Activated T-helper 17 cell treated with anti-CD3 and anti-CD28 coated beads, Interleukin-2, amount 50 U/mL, for 72 hours (primary cell): ENCODE measurements around the gene EMP2. TPM values are rescaled to one million over a fixed set of nuclear protein-coding genes. Genes with fewer than 3 reads are reported as not detected.
"Not testable (repeated sequence)": the region's sequence is repeated elsewhere in the genome, so short reads cannot be mapped to it uniquely, and the experiment has no call there.

Experiments
- ATAC-seq: fragments of 150-1000 bp; cut with Tn5 transposase; replicated peaks from 2 replicates; pipeline ENCODE4 v1.10.0; 2021; ENCODE audit warnings: mild to moderate bottlenecking, moderate library complexity
- H3K27ac Mint-ChIP-seq: one replicate; pipeline ENCODE4 v1.8.0; 2022; ENCODE audit warnings: mixed read lengths
- H3K27me3 Mint-ChIP-seq: one replicate; pipeline ENCODE4 v1.8.0; 2022; ENCODE audit warnings: mixed read lengths
- H3K36me3 Mint-ChIP-seq: one replicate; pipeline ENCODE4 v1.8.0; 2022; ENCODE audit warnings: low read depth, mild to moderate bottlenecking, mixed read lengths
- H3K4me1 Mint-ChIP-seq: one replicate; pipeline ENCODE4 v1.8.0; 2022; ENCODE audit warnings: mixed read lengths
- H3K4me3 Mint-ChIP-seq: one replicate; pipeline ENCODE4 v1.8.0; 2022; ENCODE audit warnings: mild to moderate bottlenecking, mixed read lengths
- H3K9me3 Mint-ChIP-seq: one replicate; pipeline ENCODE4 v1.8.0; 2022; ENCODE audit warnings: mixed read lengths
- total RNA-seq, 2 donors: library from RNA; stranded (reverse); gene quantifications; one replicate each; pipeline ENCODE4 v1.2.3, GENCODE V29; 2022

EMP2 gene
- total RNA-seq, 2 donors from 2014 or later, result 0.15 to 0.16 TPM

DNA sequence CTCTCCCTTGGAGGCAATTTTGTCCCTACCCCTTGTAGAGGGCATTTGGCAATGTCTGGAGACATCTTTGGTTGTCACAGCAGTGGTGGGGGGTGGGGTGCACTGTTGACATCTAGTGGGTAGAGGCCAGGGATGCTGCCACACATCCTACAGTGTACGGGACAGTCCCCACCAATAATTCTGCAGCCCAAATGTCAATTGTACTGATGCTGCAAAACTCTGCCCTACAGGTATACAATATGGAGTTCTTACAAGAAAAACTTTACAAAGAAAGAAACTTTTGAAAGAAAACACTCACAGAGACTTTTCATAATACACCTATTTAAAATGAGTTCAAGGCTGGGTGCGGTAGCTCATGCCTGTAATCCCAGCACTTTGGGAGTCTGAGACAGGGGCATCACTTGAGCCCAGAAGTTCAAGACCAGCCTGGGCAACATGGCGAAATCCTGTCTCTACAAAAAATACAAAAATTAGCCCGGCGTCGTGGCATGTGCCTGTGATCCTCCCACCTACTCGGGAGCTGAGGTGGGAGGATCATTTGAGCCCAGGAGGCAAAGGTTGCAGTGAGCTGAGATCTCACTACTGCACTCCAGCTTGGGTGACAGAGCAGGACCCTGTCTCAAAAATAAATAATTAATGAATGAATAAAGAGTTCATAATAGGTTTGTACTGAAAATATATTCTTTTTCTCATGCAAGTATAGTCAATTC, 59.4 kb downstream of the EMP2 start:
- Mint-ChIP-seq H3K27ac (no peak overlapping the region), H3K9me3 (no peaks in the 10 kb centered on the region), H3K4me3 (no peak overlapping the region), H3K27me3 (no peaks in the 10 kb centered on the region), H3K36me3 (no peaks in the 10 kb centered on the region), H3K4me1 (no peaks in the 10 kb centered on the region)
- no peak for ATAC-seq

DNA sequence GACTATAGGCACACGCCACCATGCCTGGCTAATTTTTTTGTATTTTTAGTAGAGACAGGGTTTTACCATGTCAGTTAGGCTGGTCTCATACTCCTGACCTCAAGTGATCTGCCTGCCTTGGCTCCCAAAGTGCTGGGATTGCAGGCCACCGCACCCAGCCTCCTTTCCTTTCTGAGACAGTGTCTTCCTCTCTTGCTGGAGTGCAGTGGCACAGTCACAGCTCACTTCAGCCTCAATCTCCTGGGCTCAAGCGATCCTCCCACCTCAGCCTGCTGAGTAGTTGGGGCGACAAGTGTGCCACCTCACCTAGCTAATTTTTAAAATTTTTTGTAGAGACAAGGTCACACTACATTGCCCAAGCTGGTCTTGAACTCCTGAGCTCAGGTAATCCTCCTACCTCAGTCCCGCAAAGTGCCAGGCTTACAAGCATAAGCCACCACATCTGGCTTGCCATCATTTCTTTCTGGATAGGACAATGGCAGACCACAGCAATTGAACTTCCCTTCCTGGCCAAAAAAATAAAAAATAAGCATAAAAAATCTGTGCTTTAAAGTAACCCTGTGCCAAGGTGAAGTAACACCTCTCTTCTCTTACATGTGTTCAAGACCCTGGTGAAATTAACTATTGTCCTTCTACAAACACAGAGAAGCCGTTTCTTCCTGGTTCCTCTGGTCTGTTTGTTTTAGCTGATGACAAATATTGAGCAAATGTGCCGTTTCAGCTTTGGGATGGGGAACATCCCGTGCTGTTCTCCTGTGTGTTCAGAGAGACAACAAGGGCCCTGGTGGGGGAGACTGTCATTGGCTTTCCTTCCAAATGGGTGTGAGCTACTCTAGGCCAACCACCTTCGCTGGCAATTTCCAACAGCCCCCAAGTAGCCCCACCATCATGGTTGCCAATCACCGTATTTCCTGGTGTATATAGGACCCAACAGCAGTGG, 60.2 kb downstream of the EMP2 start:
- Mint-ChIP-seq H3K27ac (peak overlapping the region; percentile 65), H3K4me1 (no peaks in the 10 kb centered on the region), H3K9me3 (no peaks in the 10 kb centered on the region), H3K4me3 (no peak overlapping the region), H3K36me3 (no peaks in the 10 kb centered on the region), H3K27me3 (no peaks in the 10 kb centered on the region)
- no peak for ATAC-seq

GRCh38 chr16:10519297-10519696, 61.1 kb downstream of the EMP2 start:
- Mint-ChIP-seq H3K4me1 (no peaks in the 10 kb centered on the region), H3K27me3 (no peaks in the 10 kb centered on the region), H3K9me3 (no peaks in the 10 kb centered on the region), H3K27ac (no peak overlapping the region), H3K36me3 (no peaks in the 10 kb centered on the region), H3K4me3 (no peak overlapping the region)
- ATAC-seq, result no peak

- Mint-ChIP-seq H3K36me3 (no peaks in the 10 kb centered on the region), H3K27me3 (no peaks in the 10 kb centered on the region), H3K4me3 (no peak overlapping the region), H3K4me1 (no peaks in the 10 kb centered on the region), H3K9me3 (no peaks in the 10 kb centered on the region), H3K27ac (no peak overlapping the region)
- no peak for ATAC-seq
Observed at GRCh38 chr16:10518479-10519041, 61.8 kb downstream of the EMP2 start.

GRCh38 chr16:10517868-10518267, 62.5 kb downstream of the EMP2 start:
- no peak for ATAC-seq
- Mint-ChIP-seq H3K36me3 (no peaks in the 10 kb centered on the region), H3K27ac (no peak overlapping the region), H3K27me3 (no peaks in the 10 kb centered on the region), H3K4me3 (no peak overlapping the region), H3K9me3 (no peaks in the 10 kb centered on the region), H3K4me1 (no peaks in the 10 kb centered on the region)

DNA sequence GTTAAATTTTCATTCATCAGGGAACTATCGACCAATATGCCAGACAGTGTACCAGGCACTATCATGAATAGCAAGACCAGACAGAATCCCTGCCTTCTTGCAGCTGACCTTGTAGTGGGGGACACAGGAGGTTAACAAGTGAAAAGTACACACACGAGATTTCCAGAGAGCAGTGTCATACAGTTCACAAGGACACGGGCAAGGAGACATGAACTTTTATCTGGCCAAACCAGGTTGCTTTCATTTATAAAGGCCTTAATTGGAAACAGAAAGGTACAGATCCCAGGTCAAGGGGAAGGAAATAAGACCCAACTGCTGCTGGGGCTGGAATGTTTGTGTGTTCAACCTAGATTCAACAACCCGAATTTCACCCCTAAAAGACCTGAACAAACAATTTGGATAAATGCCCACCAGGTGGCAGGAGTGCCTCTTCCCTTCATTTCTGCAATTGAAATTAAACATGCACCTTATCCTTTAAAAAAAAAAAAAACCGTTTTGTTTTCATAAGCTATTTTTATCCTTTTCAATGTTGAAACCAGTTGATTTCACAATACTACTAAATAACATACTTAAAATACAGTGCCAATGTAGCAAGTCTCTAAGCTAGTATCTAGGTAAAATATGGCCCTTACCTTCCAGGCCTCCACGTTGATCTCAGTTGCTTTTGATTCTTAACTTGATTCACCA, 65.9 kb downstream of the EMP2 start:
- ATAC-seq, result no peak
- Mint-ChIP-seq H3K9me3 (no peaks in the 10 kb centered on the region), H3K36me3 (no peaks in the 10 kb centered on the region), H3K4me3 (no peak overlapping the region), H3K27ac (no peak overlapping the region), H3K27me3 (no peaks in the 10 kb centered on the region), H3K4me1 (peaks cover 12% of the 10 kb centered on the region)

GRCh38 chr16:10511829-10512228, 68.6 kb downstream of the EMP2 start:
- Mint-ChIP-seq H3K27ac (peak overlapping the region; percentile 66), H3K4me1 (peaks cover 14% of the 10 kb centered on the region), H3K36me3 (no peaks in the 10 kb centered on the region), H3K4me3 (peak overlapping the region; percentile 35), H3K27me3 (no peaks in the 10 kb centered on the region), H3K9me3 (no peaks in the 10 kb centered on the region)
- peak; percentile 97 for ATAC-seq

DNA sequence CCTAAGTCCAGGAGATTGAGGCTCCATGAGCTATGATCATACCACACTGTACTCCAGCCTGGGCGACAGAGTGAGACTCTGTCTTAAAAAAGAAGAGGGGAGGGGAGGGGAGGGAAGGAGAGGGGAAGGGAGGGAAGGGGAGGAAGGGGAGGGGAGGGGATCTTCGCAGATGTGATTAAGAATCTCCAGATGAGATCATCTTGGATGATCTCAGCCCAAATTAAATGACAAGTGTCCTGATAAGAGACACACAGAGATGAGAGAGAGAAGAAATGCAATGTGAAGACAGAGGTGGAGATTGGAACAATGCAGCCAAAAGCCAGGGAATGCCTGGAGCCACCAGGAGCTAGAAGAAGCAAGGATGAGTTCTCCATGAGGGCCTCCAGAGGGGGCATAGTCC, 70.1 kb downstream of the EMP2 start:
- no peaks in the 10 kb centered on the region for H3K9me3 Mint-ChIP-seq
- H3K4me3 Mint-ChIP-seq, result peak overlapping the region; percentile 37
- no peaks in the 10 kb centered on the region for H3K27me3 Mint-ChIP-seq
- ATAC-seq, result no peak
- H3K36me3 Mint-ChIP-seq, result no peaks in the 10 kb centered on the region
- H3K4me1 Mint-ChIP-seq, result peaks cover 14% of the 10 kb centered on the region
- H3K27ac Mint-ChIP-seq, result peak overlapping the region; percentile 51

- Mint-ChIP-seq H3K4me1 (peaks cover 14% of the 10 kb centered on the region), H3K36me3 (no peaks in the 10 kb centered on the region), H3K27me3 (no peaks in the 10 kb centered on the region), H3K27ac (peak overlapping the region; percentile 51), H3K9me3 (no peaks in the 10 kb centered on the region), H3K4me3 (peak overlapping the region; percentile 39)
- peak; percentile 58 for ATAC-seq
Observed at GRCh38 chr16:10509534-10510025, 70.8 kb downstream of the EMP2 start.

GRCh38 chr16:10505286-10505685, 75.1 kb downstream of the EMP2 start:
- not testable (repeated sequence) for H3K27me3 Mint-ChIP-seq, H3K9me3 Mint-ChIP-seq

GRCh38 chr16:10504404-10504885, 76.0 kb downstream of the EMP2 start:
- Mint-ChIP-seq H3K4me1 (peaks cover 1% of the 10 kb centered on the region), H3K27me3 (no peaks in the 10 kb centered on the region), H3K4me3 (no peak overlapping the region), H3K27ac (peak overlapping the region; percentile 1), H3K9me3 (no peaks in the 10 kb centered on the region), H3K36me3 (no peaks in the 10 kb centered on the region)
- no peak for ATAC-seq

More at GRCh38 chr16:10505286-10505685, 75.1 kb downstream of the EMP2 start:
- not testable (repeated sequence) for ATAC-seq, H3K4me1 Mint-ChIP-seq, H3K36me3 Mint-ChIP-seq, H3K4me3 Mint-ChIP-seq
- H3K27ac Mint-ChIP-seq, result peak overlapping the region; percentile 1

DNA sequence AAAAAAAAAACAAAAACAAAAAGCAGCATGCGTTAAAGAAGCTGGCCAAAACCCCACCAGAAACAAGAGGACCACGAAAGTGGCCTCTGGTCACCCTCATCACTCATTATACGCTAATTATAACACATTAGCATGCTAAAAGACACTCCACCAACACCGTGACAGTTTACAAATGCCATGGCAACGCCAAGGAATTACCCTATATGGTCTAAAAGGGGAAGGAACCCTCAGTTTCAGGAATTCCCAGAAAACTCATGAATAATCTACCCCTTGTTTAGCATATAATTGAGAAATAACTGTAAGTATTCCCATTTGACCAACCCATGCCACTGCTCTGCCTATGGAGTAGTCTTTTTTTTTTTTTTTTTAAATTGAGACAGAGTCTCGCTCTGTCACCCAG, 77.6 kb downstream of the EMP2 start:
- Mint-ChIP-seq H3K9me3 (no peaks in the 10 kb centered on the region), H3K4me3 (no peak overlapping the region), H3K36me3 (no peaks in the 10 kb centered on the region), H3K27me3 (no peaks in the 10 kb centered on the region), H3K27ac (no peak overlapping the region), H3K4me1 (no peaks in the 10 kb centered on the region)
- ATAC-seq, result no peak

- no peaks in the 10 kb centered on the region for H3K36me3 Mint-ChIP-seq
- ATAC-seq, result no peak
- no peaks in the 10 kb centered on the region for H3K27me3 Mint-ChIP-seq
- H3K9me3 Mint-ChIP-seq, result no peaks in the 10 kb centered on the region
- no peak overlapping the region for H3K4me3 Mint-ChIP-seq
- no peaks in the 10 kb centered on the region for H3K4me1 Mint-ChIP-seq
- H3K27ac Mint-ChIP-seq, result no peak overlapping the region
Observed at GRCh38 chr16:10501016-10501607, 79.3 kb downstream of the EMP2 start.

DNA sequence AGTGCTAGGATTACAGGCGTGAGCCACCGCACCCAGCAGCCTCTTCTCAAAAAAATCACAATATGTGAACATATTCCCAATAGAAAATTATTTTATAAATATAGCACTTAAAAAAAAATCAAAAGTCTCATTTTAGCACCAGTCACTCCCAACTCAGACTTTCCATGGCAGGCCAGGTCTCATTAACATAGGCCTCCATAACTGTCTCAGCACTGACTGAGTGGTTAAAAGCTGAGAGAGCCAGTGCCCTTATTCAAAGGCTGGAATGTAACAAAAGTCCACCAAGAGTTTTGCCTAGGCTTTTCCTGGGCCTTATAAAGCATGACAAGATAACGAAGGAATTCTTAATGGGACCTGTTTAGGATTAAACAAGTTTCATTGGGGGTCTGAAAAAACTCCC, 79.8 kb downstream of the EMP2 start:
- no peaks in the 10 kb centered on the region for H3K4me1 Mint-ChIP-seq
- H3K27ac Mint-ChIP-seq, result no peak overlapping the region
- no peaks in the 10 kb centered on the region for H3K36me3 Mint-ChIP-seq
- no peak overlapping the region for H3K4me3 Mint-ChIP-seq
- no peaks in the 10 kb centered on the region for H3K9me3 Mint-ChIP-seq
- no peaks in the 10 kb centered on the region for H3K27me3 Mint-ChIP-seq
- ATAC-seq, result peak; percentile 55
